Ecto neural progenitor cell (in vitro differentiated cells): ENCODE results near the gene KCNG3.
"Not testable (repeated sequence)": the region's sequence is repeated elsewhere in the genome, so short reads cannot be mapped to it uniquely, and the experiment has no call there.

Experiments
- DNase-seq: peaks from one replicate; pipeline ENCODE4 v3.0.0-alpha.2; 2018; ENCODE audit warnings: low spot score

Gene KCNG3

GRCh38 chr2:42429352-42429751 is 64.4 kb downstream of the KCNG3 start:
- DNase-seq: no peak

- no peak for DNase-seq
Observed at GRCh38 chr2:42425697-42426096, 68.1 kb downstream of the KCNG3 start.

GRCh38 chr2:42424033-42424432 is 69.7 kb downstream of the KCNG3 start:
- DNase-seq: no peak

GRCh38 chr2:42421601-42422239 is 72.1 kb downstream of the KCNG3 start:
- no peak for DNase-seq

GRCh38 chr2:42421157-42421485 is 72.7 kb downstream of the KCNG3 start:
- DNase-seq: no peak

GRCh38 chr2:42414648-42415047 is 79.1 kb downstream of the KCNG3 start:
- no peak for DNase-seq

- no peak for DNase-seq
Observed at GRCh38 chr2:42414158-42414557, 79.6 kb downstream of the KCNG3 start.

GRCh38 chr2:42410742-42411514 is 82.9 kb downstream of the KCNG3 start:
- no peak for DNase-seq

- no peak for DNase-seq
Observed at GRCh38 chr2:42408009-42408408, 85.8 kb downstream of the KCNG3 start.

- no peak for DNase-seq
Observed at GRCh38 chr2:42407476-42407875, 86.3 kb downstream of the KCNG3 start.

- no peak for DNase-seq
Observed at GRCh38 chr2:42404676-42405075, 89.1 kb downstream of the KCNG3 start.

GRCh38 chr2:42401773-42402172 is 92.0 kb downstream of the KCNG3 start:
- DNase-seq: no peak

GRCh38 chr2:42398052-42398451 is 95.7 kb downstream of the KCNG3 start:
- DNase-seq: not testable (repeated sequence)

- not testable (repeated sequence) for DNase-seq
Observed at GRCh38 chr2:42393320-42393719, 100.5 kb downstream of the KCNG3 start.

GRCh38 chr2:42392191-42392590 is 101.6 kb downstream of the KCNG3 start:
- DNase-seq: no peak
